GM23338 (cell line): Measurements from ENCODE around the gene CDK4.
A peak's percentile ranks its signal among the peaks of the same experiment; 100 is the strongest.

Experiments
- EZH2 ChIP-seq: fragments of 200-600 bp; sonication (generic); IDR thresholded peaks from one replicate; pipeline ENCODE4 v1.8.0; 2017; ENCODE audit warnings: antibody characterized with exemption, mild to moderate bottlenecking, low read depth; ENCODE audit not compliant: unreplicated experiment
- EZH2phosphoT487 ChIP-seq: fragments of 200-600 bp; sonication (generic); IDR thresholded peaks from one replicate; pipeline ENCODE4 v1.8.1; 2018; ENCODE audit warnings: antibody characterized with exemption; ENCODE audit not compliant: unreplicated experiment
- POLR2AphosphoS5 ChIP-seq: IDR thresholded peaks from 2 replicates; pipeline ENCODE4 v1.6.1; 2016; ENCODE audit warnings: antibody characterized with exemption, low read depth
- STAT1 ChIP-seq: IDR thresholded peaks from one replicate; pipeline ENCODE4 v1.6.1; 2016; ENCODE audit warnings: antibody characterized with exemption; ENCODE audit not compliant: unreplicated experiment
- ZNF114 ChIP-seq: fragments of 250-450 bp; sonication (Bioruptor Pico); IDR thresholded peaks from 2 replicates; pipeline ENCODE4 v1.5.0; 2020; ENCODE audit warnings: mild to moderate bottlenecking, moderate library complexity
- TF ChIP-seq, protein P1 (sequence below), 2 experiments: fragments of 200-600 bp in 1 of 2; sonication (generic) in 1 of 2; conservative IDR thresholded peaks; 2 replicates each; pipeline versions ENCODE4 v1.5.1 to v1.6.1; 2016 to 2017; ENCODE audit warnings: antibody characterized with exemption in 2 of 2, low read depth in 2 of 2, mild to moderate bottlenecking in 2 of 2, moderate library complexity in 1 of 2
- TF ChIP-seq, protein P2 (sequence below): IDR thresholded peaks from one replicate; pipeline ENCODE4 v1.6.1; 2018; ENCODE audit warnings: antibody characterized with exemption; ENCODE audit not compliant: unreplicated experiment
- TF ChIP-seq, protein P3 (sequence below): fragments of 250-450 bp; sonication (Bioruptor Pico); IDR thresholded peaks from 2 replicates; pipeline ENCODE4 v1.5.0; 2020; ENCODE audit warnings: mild to moderate bottlenecking, moderate library complexity
- TF ChIP-seq, protein P4 (sequence below): IDR thresholded peaks from 2 replicates; pipeline ENCODE4 v1.6.1; 2016; ENCODE audit warnings: antibody characterized with exemption

DNA sequence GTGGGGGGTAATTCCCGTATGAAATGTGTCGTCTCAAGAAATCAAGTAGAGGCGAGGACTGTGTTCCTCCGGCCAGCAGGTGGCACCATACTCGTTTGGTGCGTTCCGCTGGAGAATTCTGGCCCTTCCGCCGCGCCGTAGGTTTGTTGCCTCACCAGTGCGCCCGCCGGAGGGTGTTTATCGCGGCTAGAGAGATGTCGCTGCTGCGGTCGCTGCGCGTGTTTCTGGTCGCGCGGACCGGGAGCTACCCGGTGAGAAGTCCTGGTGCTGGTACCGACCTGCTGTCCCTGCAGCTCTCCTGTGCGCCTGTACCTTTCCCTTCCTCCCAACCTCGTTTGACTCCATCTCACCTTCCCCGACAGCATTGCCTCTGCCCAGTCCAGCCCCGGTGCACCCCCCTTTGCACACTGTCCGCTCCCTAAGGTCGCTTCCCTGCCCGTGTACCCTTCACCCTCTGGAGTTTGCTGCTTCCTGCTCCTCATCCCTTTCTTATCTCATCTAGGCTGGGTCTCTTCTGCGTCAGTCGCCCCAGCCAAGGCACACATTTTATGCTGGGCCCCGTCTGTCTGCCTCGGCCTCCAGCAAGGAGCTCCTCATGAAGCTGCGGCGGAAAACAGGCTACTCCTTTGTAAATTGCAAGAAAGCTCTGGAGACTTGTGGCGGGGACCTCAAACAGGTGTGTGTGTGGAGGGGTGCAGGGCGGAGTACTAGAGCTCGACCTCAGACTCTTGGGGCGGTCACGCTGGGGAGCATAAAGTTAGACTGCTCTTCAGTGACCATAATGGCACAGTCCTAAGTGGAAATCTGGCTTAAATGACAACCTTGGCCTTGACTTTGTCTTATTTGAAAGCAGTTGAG lies 30.7 kb upstream of the CDK4 start, which contains the start of gene TSFM:
- TF ChIP-seq, protein P1, sequence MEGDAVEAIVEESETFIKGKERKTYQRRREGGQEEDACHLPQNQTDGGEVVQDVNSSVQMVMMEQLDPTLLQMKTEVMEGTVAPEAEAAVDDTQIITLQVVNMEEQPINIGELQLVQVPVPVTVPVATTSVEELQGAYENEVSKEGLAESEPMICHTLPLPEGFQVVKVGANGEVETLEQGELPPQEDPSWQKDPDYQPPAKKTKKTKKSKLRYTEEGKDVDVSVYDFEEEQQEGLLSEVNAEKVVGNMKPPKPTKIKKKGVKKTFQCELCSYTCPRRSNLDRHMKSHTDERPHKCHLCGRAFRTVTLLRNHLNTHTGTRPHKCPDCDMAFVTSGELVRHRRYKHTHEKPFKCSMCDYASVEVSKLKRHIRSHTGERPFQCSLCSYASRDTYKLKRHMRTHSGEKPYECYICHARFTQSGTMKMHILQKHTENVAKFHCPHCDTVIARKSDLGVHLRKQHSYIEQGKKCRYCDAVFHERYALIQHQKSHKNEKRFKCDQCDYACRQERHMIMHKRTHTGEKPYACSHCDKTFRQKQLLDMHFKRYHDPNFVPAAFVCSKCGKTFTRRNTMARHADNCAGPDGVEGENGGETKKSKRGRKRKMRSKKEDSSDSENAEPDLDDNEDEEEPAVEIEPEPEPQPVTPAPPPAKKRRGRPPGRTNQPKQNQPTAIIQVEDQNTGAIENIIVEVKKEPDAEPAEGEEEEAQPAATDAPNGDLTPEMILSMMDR (conservative IDR thresholded peaks at IDR 0.05; ENCODE audit: low read depth in 2 of 2): peak; percentile 80 to 91
- TF ChIP-seq POLR2AphosphoS5 (peak; percentile 91), STAT1 (no peak), EZH2 (no peak), EZH2phosphoT487 (no peak), ZNF114 (CRISPR knock-in tag) (no peak)
- TF ChIP-seq, protein P2, sequence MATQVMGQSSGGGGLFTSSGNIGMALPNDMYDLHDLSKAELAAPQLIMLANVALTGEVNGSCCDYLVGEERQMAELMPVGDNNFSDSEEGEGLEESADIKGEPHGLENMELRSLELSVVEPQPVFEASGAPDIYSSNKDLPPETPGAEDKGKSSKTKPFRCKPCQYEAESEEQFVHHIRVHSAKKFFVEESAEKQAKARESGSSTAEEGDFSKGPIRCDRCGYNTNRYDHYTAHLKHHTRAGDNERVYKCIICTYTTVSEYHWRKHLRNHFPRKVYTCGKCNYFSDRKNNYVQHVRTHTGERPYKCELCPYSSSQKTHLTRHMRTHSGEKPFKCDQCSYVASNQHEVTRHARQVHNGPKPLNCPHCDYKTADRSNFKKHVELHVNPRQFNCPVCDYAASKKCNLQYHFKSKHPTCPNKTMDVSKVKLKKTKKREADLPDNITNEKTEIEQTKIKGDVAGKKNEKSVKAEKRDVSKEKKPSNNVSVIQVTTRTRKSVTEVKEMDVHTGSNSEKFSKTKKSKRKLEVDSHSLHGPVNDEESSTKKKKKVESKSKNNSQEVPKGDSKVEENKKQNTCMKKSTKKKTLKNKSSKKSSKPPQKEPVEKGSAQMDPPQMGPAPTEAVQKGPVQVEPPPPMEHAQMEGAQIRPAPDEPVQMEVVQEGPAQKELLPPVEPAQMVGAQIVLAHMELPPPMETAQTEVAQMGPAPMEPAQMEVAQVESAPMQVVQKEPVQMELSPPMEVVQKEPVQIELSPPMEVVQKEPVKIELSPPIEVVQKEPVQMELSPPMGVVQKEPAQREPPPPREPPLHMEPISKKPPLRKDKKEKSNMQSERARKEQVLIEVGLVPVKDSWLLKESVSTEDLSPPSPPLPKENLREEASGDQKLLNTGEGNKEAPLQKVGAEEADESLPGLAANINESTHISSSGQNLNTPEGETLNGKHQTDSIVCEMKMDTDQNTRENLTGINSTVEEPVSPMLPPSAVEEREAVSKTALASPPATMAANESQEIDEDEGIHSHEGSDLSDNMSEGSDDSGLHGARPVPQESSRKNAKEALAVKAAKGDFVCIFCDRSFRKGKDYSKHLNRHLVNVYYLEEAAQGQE: peak; percentile 19
- TF ChIP-seq, protein P3, sequence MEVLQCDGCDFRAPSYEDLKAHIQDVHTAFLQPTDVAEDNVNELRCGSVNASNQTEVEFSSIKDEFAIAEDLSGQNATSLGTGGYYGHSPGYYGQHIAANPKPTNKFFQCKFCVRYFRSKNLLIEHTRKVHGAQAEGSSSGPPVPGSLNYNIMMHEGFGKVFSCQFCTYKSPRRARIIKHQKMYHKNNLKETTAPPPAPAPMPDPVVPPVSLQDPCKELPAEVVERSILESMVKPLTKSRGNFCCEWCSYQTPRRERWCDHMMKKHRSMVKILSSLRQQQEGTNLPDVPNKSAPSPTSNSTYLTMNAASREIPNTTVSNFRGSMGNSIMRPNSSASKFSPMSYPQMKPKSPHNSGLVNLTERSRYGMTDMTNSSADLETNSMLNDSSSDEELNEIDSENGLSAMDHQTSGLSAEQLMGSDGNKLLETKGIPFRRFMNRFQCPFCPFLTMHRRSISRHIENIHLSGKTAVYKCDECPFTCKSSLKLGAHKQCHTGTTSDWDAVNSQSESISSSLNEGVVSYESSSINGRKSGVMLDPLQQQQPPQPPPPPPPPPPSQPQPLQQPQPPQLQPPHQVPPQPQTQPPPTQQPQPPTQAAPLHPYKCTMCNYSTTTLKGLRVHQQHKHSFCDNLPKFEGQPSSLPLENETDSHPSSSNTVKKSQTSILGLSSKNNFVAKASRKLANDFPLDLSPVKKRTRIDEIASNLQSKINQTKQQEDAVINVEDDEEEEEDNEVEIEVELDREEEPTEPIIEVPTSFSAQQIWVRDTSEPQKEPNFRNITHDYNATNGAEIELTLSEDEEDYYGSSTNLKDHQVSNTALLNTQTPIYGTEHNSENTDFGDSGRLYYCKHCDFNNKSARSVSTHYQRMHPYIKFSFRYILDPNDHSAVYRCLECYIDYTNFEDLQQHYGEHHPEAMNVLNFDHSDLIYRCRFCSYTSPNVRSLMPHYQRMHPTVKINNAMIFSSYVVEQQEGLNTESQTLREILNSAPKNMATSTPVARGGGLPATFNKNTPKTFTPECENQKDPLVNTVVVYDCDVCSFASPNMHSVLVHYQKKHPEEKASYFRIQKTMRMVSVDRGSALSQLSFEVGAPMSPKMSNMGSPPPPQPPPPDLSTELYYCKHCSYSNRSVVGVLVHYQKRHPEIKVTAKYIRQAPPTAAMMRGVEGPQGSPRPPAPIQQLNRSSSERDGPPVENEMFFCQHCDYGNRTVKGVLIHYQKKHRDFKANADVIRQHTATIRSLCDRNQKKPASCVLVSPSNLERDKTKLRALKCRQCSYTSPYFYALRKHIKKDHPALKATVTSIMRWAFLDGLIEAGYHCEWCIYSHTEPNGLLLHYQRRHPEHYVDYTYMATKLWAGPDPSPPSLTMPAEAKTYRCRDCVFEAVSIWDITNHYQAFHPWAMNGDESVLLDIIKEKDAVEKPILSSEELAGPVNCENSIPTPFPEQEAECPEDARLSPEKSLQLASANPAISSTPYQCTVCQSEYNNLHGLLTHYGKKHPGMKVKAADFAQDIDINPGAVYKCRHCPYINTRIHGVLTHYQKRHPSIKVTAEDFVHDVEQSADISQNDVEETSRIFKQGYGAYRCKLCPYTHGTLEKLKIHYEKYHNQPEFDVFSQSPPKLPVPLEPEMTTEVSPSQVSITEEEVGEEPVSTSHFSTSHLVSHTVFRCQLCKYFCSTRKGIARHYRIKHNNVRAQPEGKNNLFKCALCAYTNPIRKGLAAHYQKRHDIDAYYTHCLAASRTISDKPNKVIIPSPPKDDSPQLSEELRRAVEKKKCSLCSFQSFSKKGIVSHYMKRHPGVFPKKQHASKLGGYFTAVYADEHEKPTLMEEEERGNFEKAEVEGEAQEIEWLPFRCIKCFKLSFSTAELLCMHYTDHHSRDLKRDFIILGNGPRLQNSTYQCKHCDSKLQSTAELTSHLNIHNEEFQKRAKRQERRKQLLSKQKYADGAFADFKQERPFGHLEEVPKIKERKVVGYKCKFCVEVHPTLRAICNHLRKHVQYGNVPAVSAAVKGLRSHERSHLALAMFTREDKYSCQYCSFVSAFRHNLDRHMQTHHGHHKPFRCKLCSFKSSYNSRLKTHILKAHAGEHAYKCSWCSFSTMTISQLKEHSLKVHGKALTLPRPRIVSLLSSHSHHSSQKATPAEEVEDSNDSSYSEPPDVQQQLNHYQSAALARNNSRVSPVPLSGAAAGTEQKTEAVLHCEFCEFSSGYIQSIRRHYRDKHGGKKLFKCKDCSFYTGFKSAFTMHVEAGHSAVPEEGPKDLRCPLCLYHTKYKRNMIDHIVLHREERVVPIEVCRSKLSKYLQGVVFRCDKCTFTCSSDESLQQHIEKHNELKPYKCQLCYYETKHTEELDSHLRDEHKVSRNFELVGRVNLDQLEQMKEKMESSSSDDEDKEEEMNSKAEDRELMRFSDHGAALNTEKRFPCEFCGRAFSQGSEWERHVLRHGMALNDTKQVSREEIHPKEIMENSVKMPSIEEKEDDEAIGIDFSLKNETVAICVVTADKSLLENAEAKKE (CRISPR knock-in tag): no peak
- TF ChIP-seq, protein P4, sequence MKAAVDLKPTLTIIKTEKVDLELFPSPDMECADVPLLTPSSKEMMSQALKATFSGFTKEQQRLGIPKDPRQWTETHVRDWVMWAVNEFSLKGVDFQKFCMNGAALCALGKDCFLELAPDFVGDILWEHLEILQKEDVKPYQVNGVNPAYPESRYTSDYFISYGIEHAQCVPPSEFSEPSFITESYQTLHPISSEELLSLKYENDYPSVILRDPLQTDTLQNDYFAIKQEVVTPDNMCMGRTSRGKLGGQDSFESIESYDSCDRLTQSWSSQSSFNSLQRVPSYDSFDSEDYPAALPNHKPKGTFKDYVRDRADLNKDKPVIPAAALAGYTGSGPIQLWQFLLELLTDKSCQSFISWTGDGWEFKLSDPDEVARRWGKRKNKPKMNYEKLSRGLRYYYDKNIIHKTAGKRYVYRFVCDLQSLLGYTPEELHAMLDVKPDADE: peak; percentile 75
